Hepatocyte (in vitro differentiated cells): ENCODE measurements around the gene CNIH2. TPM values are rescaled to one million over a fixed set of nuclear protein-coding genes. Genes with fewer than 3 reads are reported as not detected.

Experiments used
- DNase-seq: peaks from one replicate; pipeline ENCODE4 v3.0.0-alpha.2; 2016; ENCODE audit warnings: low spot score
- H2AFZ ChIP-seq: fragments of 200-600 bp; sonication (generic); 2 replicates; pipeline ENCODE4 v1.6.0; 2016; ENCODE audit warnings: antibody characterized with exemption, mild to moderate bottlenecking
- H3K27ac ChIP-seq: fragments of 200-600 bp; sonication (generic); 2 replicates; pipeline ENCODE4 v1.5.1; 2016; ENCODE audit warnings: mild to moderate bottlenecking
- H3K27me3 ChIP-seq: fragments of 200-600 bp; sonication (generic); 2 replicates; pipeline ENCODE4 v1.6.1; 2016
- H3K36me3 ChIP-seq: fragments of 200-600 bp; sonication (generic); replicated peaks from 2 replicates; pipeline ENCODE4 v1.5.1; 2016; ENCODE audit warnings: low read depth; ENCODE audit not compliant: insufficient read depth
- H3K4me1 ChIP-seq: fragments of 200-600 bp; sonication (generic); 2 replicates; pipeline ENCODE4 v1.5.1; 2016; ENCODE audit warnings: mild to moderate bottlenecking, moderate library complexity; ENCODE audit not compliant: insufficient read depth
- H3K4me2 ChIP-seq: fragments of 200-600 bp; sonication (generic); 2 replicates; pipeline ENCODE4 v1.6.0; 2016
- H3K4me3 ChIP-seq: fragments of 200-600 bp; sonication (generic); 2 replicates; pipeline ENCODE4 v1.5.1; 2016; ENCODE audit warnings: mild to moderate bottlenecking
- H3K79me2 ChIP-seq: fragments of 200-600 bp; sonication (generic); 2 replicates; pipeline ENCODE4 v1.6.0; 2017; ENCODE audit warnings: mild to moderate bottlenecking
- H3K9me2 ChIP-seq: fragments of 200-600 bp; sonication (generic); replicated peaks from 2 replicates; pipeline ENCODE4 v1.6.0; 2017; ENCODE audit warnings: mild to moderate bottlenecking; ENCODE audit not compliant: insufficient read depth
- H3K9me3 ChIP-seq: fragments of 200-600 bp; sonication (generic); 2 replicates; pipeline ENCODE4 v1.5.1; 2016; ENCODE audit warnings: low read depth, mild to moderate bottlenecking
- H4K20me1 ChIP-seq: fragments of 200-600 bp; sonication (generic); 2 replicates; pipeline ENCODE4 v1.6.0; 2016; ENCODE audit warnings: mild to moderate bottlenecking; ENCODE audit not compliant: insufficient read depth, poor library complexity, severe bottlenecking
- EZH2 ChIP-seq: fragments of 200-600 bp; sonication (generic); IDR thresholded peaks from 2 replicates; pipeline ENCODE4 v1.6.1; 2016; ENCODE audit warnings: antibody characterized with exemption, mild to moderate bottlenecking, borderline replicate concordance
- EZH2phosphoT487 ChIP-seq: fragments of 200-600 bp; sonication (generic); IDR thresholded peaks from one replicate; pipeline ENCODE4 v1.6.1; 2018; ENCODE audit warnings: antibody characterized with exemption, mild to moderate bottlenecking, low read depth, moderate library complexity; ENCODE audit not compliant: unreplicated experiment, severe bottlenecking
- WGBS: methylation state at CpG from one replicate; pipeline ENCODE4 v1.1.6; 2016; ENCODE audit warnings: low lambda C conversion rate; ENCODE audit errors: missing lambda C conversion rate; 5-methylcytosine and 5-hydroxymethylcytosine counted together
- polyA plus RNA-seq: library from polyadenylated mRNA; unstranded; fragments of >200 nt; fragmentation: Nextera tagmentation; extraction: Ambion mirVana; gene quantifications from 2 replicates; pipeline ENCODE4 v1.2.1, GENCODE V29; 2016
- total RNA-seq: library from RNA; depleted of rRNA; stranded (reverse); fragments of >200 nt; gene quantifications from 2 replicates; pipeline ENCODE4 v1.2.3, GENCODE V29; 2014
- TF ChIP-seq, protein P1 (sequence below): fragments of 200-600 bp; sonication (generic); IDR thresholded peaks from 2 replicates; pipeline ENCODE4 v1.5.1; 2016; ENCODE audit warnings: antibody characterized with exemption, mild to moderate bottlenecking; ENCODE audit not compliant: poor library complexity

CNIH2 gene
- total and polyA plus RNA-seq, 2 experiments from 2014 or later: 1.7 to 6.2 TPM

GRCh38 chr11:66316849-66317251 is 38.9 kb downstream of the CNIH2 start, which contains the start of gene CD248:
Gene CD248 (minus strand): TSS chr11:66317044. CDS start chr11:66317027, 17 bp downstream.
- WGBS: 35% methylated on average over 10 of the region's 29 CpGs
- no peak for TF ChIP-seq EZH2phosphoT487
- TF ChIP-seq EZH2: no peak
- TF ChIP-seq, protein P1, sequence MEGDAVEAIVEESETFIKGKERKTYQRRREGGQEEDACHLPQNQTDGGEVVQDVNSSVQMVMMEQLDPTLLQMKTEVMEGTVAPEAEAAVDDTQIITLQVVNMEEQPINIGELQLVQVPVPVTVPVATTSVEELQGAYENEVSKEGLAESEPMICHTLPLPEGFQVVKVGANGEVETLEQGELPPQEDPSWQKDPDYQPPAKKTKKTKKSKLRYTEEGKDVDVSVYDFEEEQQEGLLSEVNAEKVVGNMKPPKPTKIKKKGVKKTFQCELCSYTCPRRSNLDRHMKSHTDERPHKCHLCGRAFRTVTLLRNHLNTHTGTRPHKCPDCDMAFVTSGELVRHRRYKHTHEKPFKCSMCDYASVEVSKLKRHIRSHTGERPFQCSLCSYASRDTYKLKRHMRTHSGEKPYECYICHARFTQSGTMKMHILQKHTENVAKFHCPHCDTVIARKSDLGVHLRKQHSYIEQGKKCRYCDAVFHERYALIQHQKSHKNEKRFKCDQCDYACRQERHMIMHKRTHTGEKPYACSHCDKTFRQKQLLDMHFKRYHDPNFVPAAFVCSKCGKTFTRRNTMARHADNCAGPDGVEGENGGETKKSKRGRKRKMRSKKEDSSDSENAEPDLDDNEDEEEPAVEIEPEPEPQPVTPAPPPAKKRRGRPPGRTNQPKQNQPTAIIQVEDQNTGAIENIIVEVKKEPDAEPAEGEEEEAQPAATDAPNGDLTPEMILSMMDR: no peak
- Histone ChIP-seq H3K4me2 (peak within 1 kb of the TSS; percentile 77), H3K4me1 (peaks cover 23% of the 10 kb centered on the region), H3K9me2 (no peaks in the 10 kb centered on the region), H3K27ac (peak within 1 kb of the TSS; percentile 97), H3K79me2 (peaks cover 29% of the 10 kb centered on the region), H4K20me1 (no peaks in the 10 kb centered on the region), H2AFZ (no peak within 1 kb of the TSS), H3K9me3 (no peaks in the 10 kb centered on the region), H3K27me3 (no peaks in the 10 kb centered on the region), H3K4me3 (peak within 1 kb of the TSS; percentile 19), H3K36me3 (no peaks in the 10 kb centered on the region)
- peak; percentile 84 for DNase-seq

DNA sequence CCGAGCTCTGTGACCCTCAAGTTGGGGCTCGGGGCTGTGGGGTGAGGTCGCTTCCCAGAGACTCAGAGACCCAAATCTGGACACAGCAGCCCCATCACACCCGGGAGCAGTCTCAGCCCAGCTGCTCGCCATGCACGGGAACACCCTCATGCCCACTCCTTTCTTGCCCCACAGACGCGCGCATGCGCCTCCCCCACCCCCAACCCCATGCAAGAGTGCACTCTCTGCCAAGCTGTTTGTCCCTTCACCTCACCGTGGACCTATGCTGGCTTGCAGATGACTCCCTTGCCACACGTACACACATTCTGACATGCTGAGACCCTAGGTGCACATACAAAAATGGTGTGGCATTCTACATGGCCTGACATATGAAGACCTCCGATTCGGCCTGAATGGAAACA is 39.3 kb downstream of the CNIH2 start:
- Histone ChIP-seq H4K20me1 (no peaks in the 10 kb centered on the region), H3K27me3 (no peaks in the 10 kb centered on the region), H3K4me1 (peaks cover 23% of the 10 kb centered on the region), H3K4me2 (peak overlapping the region; percentile 77), H3K9me2 (no peaks in the 10 kb centered on the region), H3K4me3 (no peak overlapping the region), H3K9me3 (no peaks in the 10 kb centered on the region), H3K27ac (peak overlapping the region; percentile 97), H2AFZ (no peak overlapping the region), H3K36me3 (no peaks in the 10 kb centered on the region), H3K79me2 (peaks cover 29% of the 10 kb centered on the region)
- TF ChIP-seq EZH2phosphoT487: no peak
- TF ChIP-seq, protein P1: no peak
- TF ChIP-seq EZH2: no peak
- DNase-seq: peak; percentile 61
- 26% methylated on average over 10 of the region's 14 CpGs for WGBS

- peaks cover 29% of the 10 kb centered on the region for H3K79me2 ChIP-seq
- H2AFZ ChIP-seq: no peak overlapping the region
- no peaks in the 10 kb centered on the region for H3K36me3 ChIP-seq
- no peaks in the 10 kb centered on the region for H3K9me3 ChIP-seq
- H4K20me1 ChIP-seq: no peaks in the 10 kb centered on the region
- DNase-seq: peak; percentile 82
- peak overlapping the region; percentile 77 for H3K4me2 ChIP-seq
- TF ChIP-seq EZH2phosphoT487: no peak
- no peak for TF ChIP-seq EZH2
- TF ChIP-seq, protein P1: no peak
- H3K4me1 ChIP-seq: peaks cover 23% of the 10 kb centered on the region
- H3K27ac ChIP-seq: peak overlapping the region; percentile 97
- H3K4me3 ChIP-seq: no peak overlapping the region
- 36% methylated on average over 13 of the region's 16 CpGs for WGBS
- no peaks in the 10 kb centered on the region for H3K9me2 ChIP-seq
- H3K27me3 ChIP-seq: no peaks in the 10 kb centered on the region
These were observed 40.0 kb downstream of the CNIH2 start for GRCh38 chr11:66317723-66318599.
